NCI-H748 treated with DMSO at 0.1 percent for 48 hours (cell line): Measurements from ENCODE around the gene RABEP1.
"Not testable (repeated sequence)": the region's sequence is repeated elsewhere in the genome, so short reads cannot be mapped to it uniquely, and the experiment has no call there.

Experiments used
- DNase-seq: peaks from one replicate; lab custom pipeline; 2025; lab: John Stamatoyannopoulos, UW

Gene RABEP1

DNA sequence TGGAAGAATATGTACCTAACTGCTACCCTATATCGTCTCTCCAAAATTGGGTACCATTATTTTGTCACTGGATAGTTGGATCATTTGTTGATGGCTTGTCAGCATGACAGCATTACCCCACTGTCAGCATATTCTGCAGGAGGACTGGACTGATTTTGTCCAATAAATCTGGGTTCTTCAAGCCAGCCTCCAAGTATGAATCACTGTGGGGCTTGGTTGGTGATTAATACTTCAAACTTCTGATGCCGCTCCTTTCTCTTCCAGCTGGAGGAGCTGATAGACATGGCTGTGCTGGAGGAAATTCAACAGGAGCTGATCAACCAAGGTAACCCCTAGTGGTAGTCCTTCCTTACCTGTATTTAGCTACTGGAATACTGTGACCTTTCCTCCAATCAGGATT, 140.4 kb downstream of the RABEP1 start:
- no peak for DNase-seq

DNA sequence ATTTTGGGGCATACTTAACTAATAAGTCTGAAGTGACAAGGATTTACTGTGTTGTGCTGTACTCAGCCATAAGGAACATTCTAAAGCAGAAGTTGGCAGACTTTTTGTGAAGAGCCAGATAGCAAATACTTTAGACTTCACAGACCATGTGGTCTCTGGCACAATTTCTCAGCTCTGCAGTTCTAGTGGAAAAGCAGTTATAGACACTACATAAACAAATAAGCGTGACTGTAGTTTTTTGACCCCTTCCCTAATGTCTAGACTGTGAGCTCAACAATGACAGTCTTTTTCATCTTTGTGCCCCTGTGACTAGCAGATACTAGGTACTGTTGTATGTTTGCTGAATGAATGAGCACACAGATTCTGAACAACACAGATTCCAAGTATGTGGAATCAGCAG, 142.8 kb downstream of the RABEP1 start:
- DNase-seq, result no peak

DNA sequence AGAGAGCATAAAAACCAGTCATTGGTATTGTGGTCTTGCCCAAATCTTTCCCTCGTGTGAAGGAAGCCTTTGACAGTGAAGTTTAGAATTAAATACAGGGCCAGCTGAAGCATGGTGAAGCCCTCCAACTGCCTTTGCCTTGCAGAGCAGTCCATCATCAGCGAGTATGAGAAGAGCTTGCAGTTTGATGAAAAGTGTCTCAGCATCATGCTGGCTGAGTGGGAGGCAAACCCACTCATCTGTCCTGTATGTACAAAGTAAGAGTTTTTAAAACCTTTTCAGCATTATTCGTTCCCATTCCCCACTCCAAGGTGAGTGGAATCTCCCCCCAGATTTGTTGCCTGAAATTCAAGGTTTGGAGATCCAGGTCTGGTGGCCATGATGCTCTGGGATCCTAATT, 143.7 kb downstream of the RABEP1 start:
- no peak for DNase-seq

DNA sequence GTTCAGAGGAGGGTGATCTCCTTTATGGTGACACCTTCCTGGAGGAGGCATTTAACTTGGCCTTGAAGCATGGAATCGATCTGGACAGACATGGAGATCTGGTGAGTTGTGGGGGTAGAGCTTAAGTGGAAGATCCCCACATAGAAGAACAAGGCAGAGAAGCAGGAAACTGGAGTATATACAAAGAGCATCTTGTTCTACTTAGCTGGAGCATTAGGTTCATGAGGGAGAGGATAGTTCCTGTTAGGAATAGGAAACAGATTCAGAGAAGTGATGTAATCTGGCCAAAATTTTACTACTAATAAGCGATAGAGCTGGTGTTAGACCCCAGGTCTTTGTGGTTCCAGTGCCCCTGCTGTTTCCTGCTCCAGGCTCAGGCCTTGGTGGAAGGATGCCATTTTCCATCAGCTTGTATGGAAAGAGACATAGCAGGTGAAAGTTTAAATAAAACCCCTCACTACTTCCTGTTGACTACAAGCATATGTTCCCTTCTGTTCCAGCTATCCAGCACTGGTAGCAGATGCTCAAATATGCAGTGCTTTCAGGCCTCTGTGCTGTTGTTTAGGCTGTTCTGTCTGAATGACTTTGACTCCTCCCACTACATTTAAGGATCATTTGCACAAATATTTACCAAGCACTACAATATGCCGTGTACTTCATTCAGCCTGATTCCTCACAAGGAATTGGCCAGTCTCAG, 147.3 kb downstream of the RABEP1 start:
- DNase-seq, result no peak

DNA sequence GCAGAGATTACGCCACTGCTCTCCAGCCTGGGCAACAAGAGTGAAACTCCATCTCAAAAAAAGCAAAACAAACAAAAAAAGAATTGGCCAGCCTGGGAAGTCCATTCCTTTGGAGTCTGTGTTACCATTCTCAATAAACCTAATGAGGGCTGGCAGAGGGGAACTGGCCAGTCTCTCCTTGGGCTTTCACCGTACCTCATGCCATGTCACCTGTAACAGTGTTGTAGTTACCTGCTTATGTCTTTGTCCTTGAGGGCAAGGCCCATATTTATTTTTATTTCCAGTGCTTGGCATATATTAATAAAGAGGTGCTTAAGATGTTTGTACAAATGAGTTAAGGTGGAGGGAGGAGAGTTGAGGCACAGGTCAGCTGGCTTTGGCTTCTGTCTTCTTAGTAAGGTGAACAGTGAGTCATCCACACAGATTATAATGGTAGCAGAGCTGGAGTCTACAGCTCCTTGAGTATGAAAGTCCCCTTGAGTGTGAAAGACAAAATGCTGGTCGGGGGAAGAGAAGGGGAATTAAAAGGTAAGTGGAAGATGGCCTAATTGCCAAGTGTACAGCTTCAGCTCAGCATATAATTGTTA, 148.4 kb downstream of the RABEP1 start:
- no peak for DNase-seq

DNA sequence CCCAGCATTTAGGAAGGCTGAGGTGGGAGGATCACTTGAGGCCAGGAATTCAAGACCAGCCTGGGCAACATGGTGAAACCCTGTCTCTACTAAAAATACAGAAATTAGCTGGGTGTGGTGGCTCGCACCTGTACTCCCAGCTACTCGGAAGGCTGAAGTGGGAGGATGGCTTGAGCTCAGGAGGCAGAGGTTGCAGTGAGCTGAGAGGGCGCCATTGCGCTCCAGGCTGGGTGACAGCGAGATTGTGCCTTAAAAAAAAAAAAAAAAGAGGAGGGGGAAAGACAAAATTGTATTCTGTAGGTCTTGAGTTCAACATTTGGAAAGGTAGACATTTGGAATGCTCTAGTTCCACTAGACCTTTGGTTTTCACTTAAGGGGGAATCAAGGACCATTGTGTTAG, 149.2 kb downstream of the RABEP1 start:
- not testable (repeated sequence) for DNase-seq

DNA sequence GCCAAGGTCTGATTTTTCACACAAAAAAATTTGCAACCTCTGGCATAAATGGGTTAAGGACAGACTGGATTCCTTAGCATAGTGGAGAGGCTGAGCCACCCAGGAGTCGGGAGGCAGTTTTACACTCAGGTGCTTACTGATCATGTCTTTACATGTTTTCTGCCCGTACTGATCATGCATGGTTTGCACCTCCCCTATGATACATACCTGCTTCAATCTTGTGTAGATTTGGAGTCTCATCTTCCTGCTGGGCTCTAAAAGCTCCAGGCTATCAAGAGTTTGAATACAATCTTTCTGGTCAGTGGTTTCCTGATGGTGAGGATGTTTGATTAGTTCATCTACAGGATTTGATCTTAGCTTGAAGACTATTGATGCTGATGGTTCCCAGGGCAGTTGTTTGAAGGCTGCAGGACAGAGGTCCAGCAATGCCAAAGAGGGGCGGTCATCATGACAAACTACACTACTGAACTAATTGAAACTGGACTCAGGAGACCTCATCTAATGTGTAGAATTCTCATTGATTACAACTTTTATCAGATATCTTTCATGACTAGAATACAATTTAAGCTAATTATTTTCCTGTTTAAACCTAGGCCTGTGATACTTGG, 150.0 kb downstream of the RABEP1 start:
- no peak for DNase-seq

DNA sequence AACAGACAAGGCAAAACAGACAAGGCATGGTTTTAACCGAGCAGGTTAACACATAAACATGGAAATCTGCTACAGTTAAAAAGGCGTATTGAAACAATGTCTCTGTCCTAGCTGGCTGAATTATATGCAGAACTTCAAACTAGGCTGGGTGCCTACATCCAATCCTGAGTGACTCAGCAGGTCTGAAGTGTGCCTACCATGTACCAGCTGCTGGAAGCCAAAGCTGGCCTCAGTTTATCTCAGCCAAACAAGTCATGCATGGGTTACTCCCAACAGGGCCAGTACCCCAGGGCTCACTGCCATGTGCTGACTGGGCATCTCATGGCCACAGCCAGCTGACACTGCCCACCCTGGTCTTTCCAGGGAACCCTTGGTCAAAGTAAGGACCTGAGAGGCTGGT, 152.9 kb downstream of the RABEP1 start:
- no peak for DNase-seq
